ENCODE results near the gene LRBA.
A peak's percentile ranks its signal among the peaks of the same experiment; 100 is the strongest.
"Not testable (repeated sequence)": the region's sequence is repeated elsewhere in the genome, so short reads cannot be mapped to it uniquely, and the experiment has no call there.

Gene LRBA

GRCh38 chr4:150938873-150939499, 76.1 kb downstream of the LRBA start:
- DNase-seq: no peak

DNA sequence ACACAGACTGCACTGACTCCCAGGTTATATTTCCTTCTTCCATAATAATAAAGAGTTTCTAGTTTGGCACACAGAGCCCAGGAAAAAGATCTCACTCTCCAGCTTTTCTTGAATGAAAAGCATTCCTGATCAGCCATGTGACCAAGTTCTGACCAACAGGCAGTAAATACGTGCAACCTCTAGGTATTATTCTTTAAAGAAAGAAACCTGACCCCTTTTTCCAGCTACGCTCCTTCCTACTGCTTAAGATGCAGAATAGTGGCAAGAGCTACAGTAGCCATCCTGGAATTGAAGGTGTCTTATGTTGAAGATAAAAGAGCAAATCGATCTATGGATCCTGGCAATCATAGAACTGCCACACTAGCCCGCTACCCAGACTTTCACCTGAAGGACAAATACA, 76.7 kb downstream of the LRBA start:
- DNase-seq: no peak

GRCh38 chr4:150934022-150934421, 81.1 kb downstream of the LRBA start:
- DNase-seq: no peak

- DNase-seq: no peak
Measured at GRCh38 chr4:150931796-150932195, 83.3 kb downstream of the LRBA start.

- no peak for DNase-seq
Measured at GRCh38 chr4:150931005-150931404, 84.1 kb downstream of the LRBA start.

DNA sequence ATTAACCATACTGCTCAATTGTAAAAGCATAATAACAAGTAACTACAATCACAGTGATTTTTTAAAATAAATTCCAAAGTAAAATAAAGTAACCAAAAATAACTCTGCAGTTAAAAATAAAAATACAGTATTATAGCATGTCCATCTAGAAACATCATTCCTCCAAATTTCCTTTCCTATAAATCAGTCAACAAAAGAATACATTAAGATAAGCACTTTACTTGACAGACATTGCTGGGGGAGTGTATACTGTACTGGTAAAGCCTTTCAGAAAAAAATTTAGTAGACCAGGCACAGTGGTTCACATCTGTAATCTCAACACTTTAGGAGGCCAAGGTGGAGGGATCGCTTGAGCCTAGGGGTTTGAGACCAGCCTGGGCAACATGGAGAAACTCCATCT, 91.1 kb downstream of the LRBA start:
- DNase-seq: no peak

GRCh38 chr4:150921486-150921885, 93.6 kb downstream of the LRBA start:
- DNase-seq: not testable (repeated sequence)

DNA sequence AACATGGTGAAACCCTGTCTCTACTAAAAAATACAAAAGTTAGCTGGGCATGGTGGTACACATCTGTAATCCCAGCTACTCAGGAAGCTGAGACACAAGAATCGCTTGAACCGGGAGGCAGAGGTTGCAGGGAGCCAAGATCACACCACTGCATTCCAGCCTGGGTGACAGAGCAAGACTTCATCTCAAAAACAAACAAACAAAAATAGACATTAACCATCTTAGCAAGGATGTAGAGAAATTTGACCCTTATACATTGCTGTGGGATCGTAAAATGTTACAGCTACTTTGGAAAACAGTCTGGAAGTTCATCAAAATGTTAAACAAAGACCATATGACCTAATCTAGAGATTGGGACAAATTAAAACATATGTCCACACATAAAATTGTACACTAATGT, 96.5 kb downstream of the LRBA start:
- not testable (repeated sequence) for DNase-seq

- no peak for DNase-seq
Measured at GRCh38 chr4:150911326-150911725, 103.8 kb downstream of the LRBA start.

- DNase-seq: no peak
Measured at GRCh38 chr4:150909116-150909515, 106.0 kb downstream of the LRBA start.

DNA sequence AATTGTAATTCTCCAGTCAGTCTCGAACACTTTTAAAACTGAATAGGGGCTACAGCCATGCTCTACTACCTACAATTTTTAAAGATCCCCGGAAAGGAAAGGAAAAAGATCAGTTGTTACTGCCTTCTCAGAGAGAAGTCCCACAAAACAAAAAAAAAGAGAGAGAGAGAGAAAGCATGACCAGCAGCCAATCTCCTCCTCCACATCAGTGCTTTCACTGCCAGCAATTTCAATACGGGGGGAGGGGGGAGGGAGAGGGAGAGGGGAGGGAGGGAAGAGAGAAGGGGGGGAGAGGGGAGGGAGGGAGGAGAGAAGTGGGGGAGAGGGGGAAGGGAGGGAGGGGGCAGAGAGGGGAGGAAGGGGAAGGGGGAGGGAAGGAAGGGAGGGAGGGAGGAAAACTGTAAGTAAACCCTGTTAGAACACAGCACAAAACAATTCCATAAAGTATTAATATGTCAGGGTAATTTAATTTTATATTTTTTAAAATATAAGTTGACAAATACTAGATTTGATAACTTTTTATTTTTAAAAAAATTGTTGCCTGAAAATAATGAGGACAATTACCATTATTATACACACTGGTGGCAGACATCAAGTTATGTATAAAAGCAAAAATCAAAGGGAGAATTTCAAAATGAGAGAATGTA, 108.0 kb downstream of the LRBA start:
- no peak for DNase-seq

DNA sequence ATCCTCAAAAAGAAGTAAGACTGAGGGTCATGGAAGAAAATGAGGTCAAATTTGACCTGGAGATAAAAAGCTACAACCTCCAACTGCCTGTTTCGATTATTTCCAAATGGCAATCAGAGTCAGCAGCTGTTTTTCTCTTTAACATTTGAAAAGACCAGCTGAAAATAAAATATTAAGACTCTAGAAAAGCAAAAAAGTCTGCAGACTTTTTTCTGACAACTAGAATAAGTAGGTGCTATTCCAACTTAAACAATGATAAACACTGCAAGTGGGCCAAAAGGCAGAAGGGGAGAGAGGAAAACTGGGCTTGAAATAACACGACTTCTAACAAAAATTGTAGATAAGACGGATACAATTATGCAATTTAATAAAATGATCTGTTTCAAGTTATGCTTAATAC, 110.4 kb downstream of the LRBA start:
- no peak for DNase-seq

DNA sequence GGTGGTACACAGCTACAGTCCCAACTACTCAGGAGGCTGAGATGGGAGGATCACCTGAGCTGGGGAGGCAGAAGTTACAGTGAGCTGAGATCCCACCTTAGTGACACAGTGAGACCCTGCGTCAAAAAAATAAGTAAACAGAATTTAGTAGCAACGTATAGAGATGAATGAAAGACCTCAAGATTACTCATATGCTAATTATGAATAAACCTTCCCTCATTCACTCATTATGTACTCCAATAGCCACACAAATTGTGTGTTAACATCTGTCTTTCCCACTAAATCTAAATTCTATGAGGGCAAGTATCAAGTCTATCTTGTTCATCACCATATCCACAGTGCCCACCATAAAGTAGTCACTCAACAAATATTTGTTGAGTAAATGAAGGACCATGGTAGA, 111.5 kb downstream of the LRBA start:
- DNase-seq: no peak

- no peak for DNase-seq
Measured at GRCh38 chr4:150896497-150896896, 118.6 kb downstream of the LRBA start.

DNA sequence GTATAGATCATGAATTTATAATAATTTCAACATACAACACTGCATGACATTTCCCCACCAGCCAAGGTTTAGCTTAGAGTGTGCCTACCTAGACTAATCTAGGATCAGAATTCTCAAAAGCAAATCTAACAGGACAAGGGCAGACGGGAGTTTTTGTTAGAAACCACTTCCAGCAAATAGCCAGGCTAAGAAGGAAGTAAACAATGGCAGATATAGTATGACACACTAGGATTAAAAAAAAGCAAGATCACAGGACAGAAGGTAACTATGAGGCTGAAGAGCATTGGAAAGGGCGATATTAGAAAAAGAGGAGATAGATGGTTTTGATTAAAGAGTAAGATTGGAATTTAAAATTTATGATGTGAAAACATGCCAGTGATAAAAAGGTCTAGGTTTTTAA, 124.8 kb downstream of the LRBA start:
- no peak for DNase-seq

DNA sequence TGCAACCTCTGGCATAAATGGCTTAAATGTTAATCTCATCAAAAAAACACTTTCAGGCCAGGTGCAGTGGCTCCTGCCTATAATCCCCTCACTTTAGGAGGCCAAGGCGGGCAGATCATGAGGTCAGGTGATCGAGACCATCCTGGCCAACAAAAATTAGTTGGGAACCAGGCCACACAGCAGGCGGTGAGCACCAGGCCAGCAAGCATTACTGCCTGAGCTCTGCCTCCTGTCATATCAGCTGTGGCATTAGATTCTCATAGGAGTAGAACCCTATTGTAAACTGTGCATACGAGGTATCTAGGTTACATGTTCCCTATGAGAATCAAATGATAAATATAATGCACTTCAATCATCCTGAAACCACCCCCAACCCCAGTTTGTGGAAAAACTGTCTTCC, 125.8 kb downstream of the LRBA start:
- DNase-seq: no peak

GRCh38 chr4:150888625-150889024, 126.5 kb downstream of the LRBA start:
- no peak for DNase-seq

- DNase-seq: no peak
Measured at GRCh38 chr4:150888217-150888616, 126.9 kb downstream of the LRBA start.

- DNase-seq: no peak
Measured at GRCh38 chr4:150886597-150886996, 128.5 kb downstream of the LRBA start.

- DNase-seq: no peak
Measured at GRCh38 chr4:150884625-150885024, 130.5 kb downstream of the LRBA start.

DNA sequence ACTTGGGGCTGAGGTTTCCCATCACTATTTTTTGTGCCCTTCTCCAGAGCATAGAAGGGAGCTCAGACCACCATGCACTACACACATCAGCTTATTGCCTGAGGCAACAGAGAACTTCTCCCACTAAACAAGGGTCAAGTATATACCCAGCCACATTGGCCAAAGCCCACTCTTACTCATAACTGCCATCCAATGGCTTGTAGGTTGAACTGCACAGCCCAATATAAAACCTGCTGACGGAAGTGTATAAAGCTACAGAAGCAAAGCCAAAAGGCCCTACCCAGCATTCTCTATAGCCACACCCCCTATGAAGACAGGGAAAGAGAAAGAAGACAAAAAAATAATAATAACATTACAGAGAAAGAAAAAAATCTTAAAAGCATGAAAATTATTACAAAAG, 139.7 kb downstream of the LRBA start:
- no peak for DNase-seq

DNA sequence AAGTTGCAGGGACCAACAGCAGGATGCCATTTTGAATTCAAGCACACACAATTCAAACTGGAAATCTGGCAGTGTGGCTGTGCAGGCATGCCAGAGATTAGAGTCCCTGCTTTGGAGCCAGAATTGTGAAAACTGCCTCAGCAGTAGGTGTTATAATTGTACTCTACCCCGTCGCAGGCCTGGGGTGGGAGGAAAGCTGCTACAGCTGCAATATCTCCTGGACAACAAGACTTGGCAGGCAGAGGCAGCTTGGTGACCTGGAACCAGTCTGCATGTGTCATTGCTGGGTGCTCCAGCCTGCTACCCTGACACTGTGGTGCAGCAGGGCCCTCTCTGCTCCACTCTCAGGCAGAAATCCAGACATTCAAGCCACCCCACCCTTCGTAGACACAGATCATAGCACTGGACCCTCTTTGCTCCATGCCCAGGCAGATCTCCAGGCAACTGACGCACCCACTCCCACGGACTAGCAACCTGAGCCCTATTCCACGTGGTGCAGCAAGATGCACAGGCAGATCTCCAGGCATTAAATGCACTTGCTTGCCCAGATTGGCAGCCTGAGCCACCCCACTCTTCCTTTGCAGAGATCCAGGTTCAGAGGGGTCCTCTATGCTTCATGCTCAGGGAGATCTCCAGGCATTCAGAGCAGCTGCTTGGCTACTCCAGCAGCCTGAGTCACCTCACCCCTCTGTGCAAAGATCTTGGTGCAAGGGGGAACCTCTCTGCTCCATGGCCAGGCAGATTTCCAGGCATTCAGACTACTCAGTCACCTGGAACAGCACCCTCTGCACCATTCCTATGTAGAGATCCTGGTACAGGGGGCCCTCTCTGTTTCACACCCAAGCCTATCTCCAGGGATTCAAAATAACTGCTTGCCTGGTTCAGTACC, 140.5 kb downstream of the LRBA start:
- no peak for DNase-seq

- peak; percentile 34 for DNase-seq
Measured at GRCh38 chr4:150867148-150867547, 147.9 kb downstream of the LRBA start.

GRCh38 chr4:150863456-150863855, 151.6 kb downstream of the LRBA start:
- DNase-seq: no peak
